HEK293 (cell line): ENCODE data around the gene RAB11A.

Source experiments
- GFI1B ChIP-seq: fragments of 450-650 bp; formaldehyde crosslinking; IDR thresholded peaks from 2 replicates; pipeline ENCODE4 v1.5.1; 2016; ENCODE audit warnings: missing biosample characterization, missing genetic modification characterization
- HOXA7 ChIP-seq: sonication (generic); formaldehyde crosslinking; IDR thresholded peaks from 2 replicates; pipeline ENCODE4 v1.8.1; 2022; ENCODE audit warnings: missing genetic modification reagents, borderline replicate concordance
- HOXD13 ChIP-seq: sonication (generic); formaldehyde crosslinking; IDR thresholded peaks from 2 replicates; pipeline ENCODE4 v1.8.0; 2022; ENCODE audit warnings: missing genetic modification reagents, borderline replicate concordance
- KLF1 ChIP-seq: fragments of 450-650 bp; formaldehyde crosslinking; IDR thresholded peaks from 2 replicates; pipeline ENCODE4 v1.5.1; 2016; ENCODE audit warnings: missing biosample characterization, missing genetic modification characterization
- KLF8 ChIP-seq: fragments of 450-650 bp; formaldehyde crosslinking; IDR thresholded peaks from 2 replicates; pipeline ENCODE4 v1.5.1; 2016; ENCODE audit warnings: missing biosample characterization, missing genetic modification characterization
- PRDM1 ChIP-seq: fragments of 450-650 bp; formaldehyde crosslinking; IDR thresholded peaks from 2 replicates; pipeline ENCODE4; 2016; ENCODE audit warnings: missing biosample characterization, missing genetic modification characterization
- SP3 ChIP-seq: fragments of 450-650 bp; formaldehyde crosslinking; IDR thresholded peaks from 2 replicates; pipeline ENCODE4 v1.5.1; 2016; ENCODE audit warnings: missing biosample characterization, missing genetic modification characterization
- TRIM28 ChIP-seq: IDR thresholded peaks from 2 replicates; pipeline ENCODE4 v1.6.1; 2011; ENCODE audit warnings: low read length, control low read depth, borderline replicate concordance
- YY2 ChIP-seq: fragments of 450-650 bp; formaldehyde crosslinking; IDR thresholded peaks from 2 replicates; pipeline ENCODE4 v1.5.1; 2016; ENCODE audit warnings: missing biosample characterization, missing genetic modification characterization
- ZEB2 ChIP-seq: fragments of 450-650 bp; formaldehyde crosslinking; IDR thresholded peaks from 2 replicates; pipeline ENCODE4 v1.5.1; 2016; ENCODE audit warnings: missing biosample characterization, missing genetic modification characterization
- ZNF10 ChIP-seq: fragments of 450-650 bp; formaldehyde crosslinking; IDR thresholded peaks from 2 replicates; pipeline ENCODE4 v1.5.1; 2017; ENCODE audit warnings: missing biosample characterization, missing genetic modification characterization
- ZNF112 ChIP-seq: fragments of 450-650 bp; formaldehyde crosslinking; IDR thresholded peaks from 2 replicates; pipeline ENCODE4 v1.5.0; 2017; ENCODE audit warnings: missing biosample characterization, missing genetic modification characterization
- ZNF140 ChIP-seq: fragments of 450-650 bp; formaldehyde crosslinking; IDR thresholded peaks from 2 replicates; pipeline ENCODE4 v1.5.1; 2016; ENCODE audit warnings: missing biosample characterization, missing genetic modification characterization
- ZNF146 ChIP-seq: fragments of 450-650 bp; formaldehyde crosslinking; IDR thresholded peaks from 2 replicates; pipeline ENCODE4 v1.5.1; 2016; ENCODE audit warnings: missing biosample characterization, missing genetic modification characterization
- ZNF169 ChIP-seq: fragments of 450-650 bp; formaldehyde crosslinking; IDR thresholded peaks from 2 replicates; pipeline ENCODE4 v1.5.1; 2016; ENCODE audit warnings: missing biosample characterization, missing genetic modification characterization
- ZNF23 ChIP-seq: fragments of 450-650 bp; formaldehyde crosslinking; IDR thresholded peaks from 2 replicates; pipeline ENCODE4 v1.5.1; 2016; ENCODE audit warnings: missing biosample characterization, missing genetic modification characterization, borderline replicate concordance
- ZNF24 ChIP-seq: fragments of 450-650 bp; formaldehyde crosslinking; IDR thresholded peaks from 2 replicates; pipeline ENCODE4 v1.5.1; 2016; ENCODE audit warnings: missing biosample characterization, missing genetic modification characterization
- ZNF248 ChIP-seq: fragments of 450-650 bp; formaldehyde crosslinking; IDR thresholded peaks from 2 replicates; pipeline ENCODE4 v1.5.1; 2017; ENCODE audit warnings: missing biosample characterization, missing genetic modification characterization
- ZNF292 ChIP-seq: fragments of 450-650 bp; formaldehyde crosslinking; IDR thresholded peaks from 2 replicates; pipeline ENCODE4 v1.5.1; 2016; ENCODE audit warnings: low read depth, missing biosample characterization, missing genetic modification characterization, borderline replicate concordance
- ZNF302 ChIP-seq: fragments of 450-650 bp; formaldehyde crosslinking; IDR thresholded peaks from 2 replicates; pipeline ENCODE4 v1.5.1; 2016; ENCODE audit warnings: missing biosample characterization, missing genetic modification characterization, low read depth
- ZNF350 ChIP-seq: fragments of 450-650 bp; formaldehyde crosslinking; IDR thresholded peaks from 2 replicates; pipeline ENCODE4 v1.5.0; 2017; ENCODE audit warnings: missing biosample characterization, mild to moderate bottlenecking, missing genetic modification characterization
- ZNF416 ChIP-seq: fragments of 450-650 bp; formaldehyde crosslinking; IDR thresholded peaks from 2 replicates; pipeline ENCODE4 v1.5.1; 2016; ENCODE audit warnings: missing biosample characterization, missing genetic modification characterization
- ZNF510 ChIP-seq: fragments of 450-650 bp; formaldehyde crosslinking; IDR thresholded peaks from 2 replicates; pipeline ENCODE4 v1.5.1; 2018; ENCODE audit warnings: mild to moderate bottlenecking, missing genetic modification characterization, missing biosample characterization; ENCODE audit not compliant: insufficient replicate concordance
- ZNF629 ChIP-seq: fragments of 450-650 bp; formaldehyde crosslinking; IDR thresholded peaks from 2 replicates; pipeline ENCODE4 v1.5.1; 2017; ENCODE audit warnings: missing biosample characterization, missing genetic modification characterization
- ZNF747 ChIP-seq: fragments of 450-650 bp; formaldehyde crosslinking; IDR thresholded peaks from 2 replicates; pipeline ENCODE4 v1.5.1; 2016; ENCODE audit warnings: missing biosample characterization, missing genetic modification characterization
- ZNF776 ChIP-seq: fragments of 450-650 bp; formaldehyde crosslinking; IDR thresholded peaks from 2 replicates; pipeline ENCODE4 v1.5.0; 2017; ENCODE audit warnings: missing biosample characterization, missing genetic modification characterization, borderline replicate concordance
- TF ChIP-seq, protein P1 (sequence below): fragments of 450-650 bp; formaldehyde crosslinking; IDR thresholded peaks from 2 replicates; pipeline ENCODE4 v1.5.1; 2016; ENCODE audit warnings: missing biosample characterization, missing genetic modification characterization
- TF ChIP-seq, protein P2 (sequence below): fragments of 450-650 bp; formaldehyde crosslinking; IDR thresholded peaks from 2 replicates; pipeline ENCODE4 v1.5.1; 2016; ENCODE audit warnings: missing biosample characterization, missing genetic modification characterization
- TF ChIP-seq, protein P3 (sequence below): fragments of 450-650 bp; formaldehyde crosslinking; IDR thresholded peaks from 2 replicates; pipeline ENCODE4 v1.5.1; 2017; ENCODE audit warnings: missing biosample characterization, missing genetic modification characterization
- TF ChIP-seq, protein P4 (sequence below): fragments of 450-650 bp; formaldehyde crosslinking; IDR thresholded peaks from 2 replicates; pipeline ENCODE4 v1.5.1; 2016; ENCODE audit warnings: missing biosample characterization, missing genetic modification characterization, low read depth

The RAB11A gene

DNA sequence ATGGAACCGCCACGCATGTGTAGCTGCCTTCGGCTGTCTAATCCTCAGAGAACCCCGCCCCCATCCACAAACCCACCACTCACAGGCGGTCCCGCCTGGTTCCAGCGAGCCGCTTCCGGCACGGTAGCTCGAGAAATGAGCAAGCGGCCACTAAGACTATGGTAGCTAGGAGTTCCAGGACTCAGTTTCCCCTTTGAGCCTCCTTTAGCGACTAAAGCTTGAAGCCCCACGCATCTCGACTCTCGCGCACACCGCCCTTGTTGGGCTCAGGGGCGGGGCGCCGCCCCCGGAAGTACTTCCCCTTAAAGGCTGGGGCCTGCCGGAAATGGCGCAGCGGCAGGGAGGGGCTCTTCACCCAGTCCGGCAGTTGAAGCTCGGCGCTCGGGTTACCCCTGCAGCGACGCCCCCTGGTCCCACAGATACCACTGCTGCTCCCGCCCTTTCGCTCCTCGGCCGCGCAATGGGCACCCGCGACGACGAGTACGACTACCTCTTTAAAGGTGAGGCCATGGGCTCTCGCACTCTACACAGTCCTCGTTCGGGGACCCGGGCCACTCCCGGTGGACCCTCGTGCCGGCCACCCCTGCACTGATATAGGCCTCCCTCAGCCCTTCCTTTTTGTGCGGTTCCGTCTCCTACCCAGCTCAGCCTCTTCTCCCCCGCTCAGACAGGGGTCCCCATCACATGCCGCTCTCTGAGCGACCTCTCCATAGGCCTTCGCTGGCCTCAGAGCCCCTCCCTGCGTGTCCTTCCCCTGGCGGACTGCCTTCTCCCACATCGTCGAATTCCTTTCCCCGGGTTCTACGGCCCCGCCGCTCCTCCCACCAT, at the start of gene RAB11A (continued):
- peak; percentile 97 for TF ChIP-seq KLF1 (tag by site-specific recombination)
- TF ChIP-seq ZNF24 (tag by site-specific recombination) = peak; percentile 76
- TF ChIP-seq, protein P1, sequence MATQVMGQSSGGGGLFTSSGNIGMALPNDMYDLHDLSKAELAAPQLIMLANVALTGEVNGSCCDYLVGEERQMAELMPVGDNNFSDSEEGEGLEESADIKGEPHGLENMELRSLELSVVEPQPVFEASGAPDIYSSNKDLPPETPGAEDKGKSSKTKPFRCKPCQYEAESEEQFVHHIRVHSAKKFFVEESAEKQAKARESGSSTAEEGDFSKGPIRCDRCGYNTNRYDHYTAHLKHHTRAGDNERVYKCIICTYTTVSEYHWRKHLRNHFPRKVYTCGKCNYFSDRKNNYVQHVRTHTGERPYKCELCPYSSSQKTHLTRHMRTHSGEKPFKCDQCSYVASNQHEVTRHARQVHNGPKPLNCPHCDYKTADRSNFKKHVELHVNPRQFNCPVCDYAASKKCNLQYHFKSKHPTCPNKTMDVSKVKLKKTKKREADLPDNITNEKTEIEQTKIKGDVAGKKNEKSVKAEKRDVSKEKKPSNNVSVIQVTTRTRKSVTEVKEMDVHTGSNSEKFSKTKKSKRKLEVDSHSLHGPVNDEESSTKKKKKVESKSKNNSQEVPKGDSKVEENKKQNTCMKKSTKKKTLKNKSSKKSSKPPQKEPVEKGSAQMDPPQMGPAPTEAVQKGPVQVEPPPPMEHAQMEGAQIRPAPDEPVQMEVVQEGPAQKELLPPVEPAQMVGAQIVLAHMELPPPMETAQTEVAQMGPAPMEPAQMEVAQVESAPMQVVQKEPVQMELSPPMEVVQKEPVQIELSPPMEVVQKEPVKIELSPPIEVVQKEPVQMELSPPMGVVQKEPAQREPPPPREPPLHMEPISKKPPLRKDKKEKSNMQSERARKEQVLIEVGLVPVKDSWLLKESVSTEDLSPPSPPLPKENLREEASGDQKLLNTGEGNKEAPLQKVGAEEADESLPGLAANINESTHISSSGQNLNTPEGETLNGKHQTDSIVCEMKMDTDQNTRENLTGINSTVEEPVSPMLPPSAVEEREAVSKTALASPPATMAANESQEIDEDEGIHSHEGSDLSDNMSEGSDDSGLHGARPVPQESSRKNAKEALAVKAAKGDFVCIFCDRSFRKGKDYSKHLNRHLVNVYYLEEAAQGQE (tag by site-specific recombination) = no peak
- TF ChIP-seq HOXA7 (CRISPR knock-in tag) = no peak
- no peak for TF ChIP-seq ZNF510 (tag by site-specific recombination)
- TF ChIP-seq, protein P2, sequence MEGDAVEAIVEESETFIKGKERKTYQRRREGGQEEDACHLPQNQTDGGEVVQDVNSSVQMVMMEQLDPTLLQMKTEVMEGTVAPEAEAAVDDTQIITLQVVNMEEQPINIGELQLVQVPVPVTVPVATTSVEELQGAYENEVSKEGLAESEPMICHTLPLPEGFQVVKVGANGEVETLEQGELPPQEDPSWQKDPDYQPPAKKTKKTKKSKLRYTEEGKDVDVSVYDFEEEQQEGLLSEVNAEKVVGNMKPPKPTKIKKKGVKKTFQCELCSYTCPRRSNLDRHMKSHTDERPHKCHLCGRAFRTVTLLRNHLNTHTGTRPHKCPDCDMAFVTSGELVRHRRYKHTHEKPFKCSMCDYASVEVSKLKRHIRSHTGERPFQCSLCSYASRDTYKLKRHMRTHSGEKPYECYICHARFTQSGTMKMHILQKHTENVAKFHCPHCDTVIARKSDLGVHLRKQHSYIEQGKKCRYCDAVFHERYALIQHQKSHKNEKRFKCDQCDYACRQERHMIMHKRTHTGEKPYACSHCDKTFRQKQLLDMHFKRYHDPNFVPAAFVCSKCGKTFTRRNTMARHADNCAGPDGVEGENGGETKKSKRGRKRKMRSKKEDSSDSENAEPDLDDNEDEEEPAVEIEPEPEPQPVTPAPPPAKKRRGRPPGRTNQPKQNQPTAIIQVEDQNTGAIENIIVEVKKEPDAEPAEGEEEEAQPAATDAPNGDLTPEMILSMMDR (tag by site-specific recombination) = peak; percentile 97
- TF ChIP-seq ZNF23 (tag by site-specific recombination) = no peak
- no peak for TF ChIP-seq ZNF112 (tag by site-specific recombination)
- TF ChIP-seq, protein P3, sequence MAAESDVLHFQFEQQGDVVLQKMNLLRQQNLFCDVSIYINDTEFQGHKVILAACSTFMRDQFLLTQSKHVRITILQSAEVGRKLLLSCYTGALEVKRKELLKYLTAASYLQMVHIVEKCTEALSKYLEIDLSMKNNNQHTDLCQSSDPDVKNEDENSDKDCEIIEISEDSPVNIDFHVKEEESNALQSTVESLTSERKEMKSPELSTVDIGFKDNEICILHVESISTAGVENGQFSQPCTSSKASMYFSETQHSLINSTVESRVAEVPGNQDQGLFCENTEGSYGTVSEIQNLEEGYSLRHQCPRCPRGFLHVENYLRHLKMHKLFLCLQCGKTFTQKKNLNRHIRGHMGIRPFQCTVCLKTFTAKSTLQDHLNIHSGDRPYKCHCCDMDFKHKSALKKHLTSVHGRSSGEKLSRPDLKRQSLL = 0 out of 2 replicates have a peak, but pooled peaks have one; percentile 3
- TF ChIP-seq ZNF140 (tag by site-specific recombination) = no peak
- TF ChIP-seq, protein P4, sequence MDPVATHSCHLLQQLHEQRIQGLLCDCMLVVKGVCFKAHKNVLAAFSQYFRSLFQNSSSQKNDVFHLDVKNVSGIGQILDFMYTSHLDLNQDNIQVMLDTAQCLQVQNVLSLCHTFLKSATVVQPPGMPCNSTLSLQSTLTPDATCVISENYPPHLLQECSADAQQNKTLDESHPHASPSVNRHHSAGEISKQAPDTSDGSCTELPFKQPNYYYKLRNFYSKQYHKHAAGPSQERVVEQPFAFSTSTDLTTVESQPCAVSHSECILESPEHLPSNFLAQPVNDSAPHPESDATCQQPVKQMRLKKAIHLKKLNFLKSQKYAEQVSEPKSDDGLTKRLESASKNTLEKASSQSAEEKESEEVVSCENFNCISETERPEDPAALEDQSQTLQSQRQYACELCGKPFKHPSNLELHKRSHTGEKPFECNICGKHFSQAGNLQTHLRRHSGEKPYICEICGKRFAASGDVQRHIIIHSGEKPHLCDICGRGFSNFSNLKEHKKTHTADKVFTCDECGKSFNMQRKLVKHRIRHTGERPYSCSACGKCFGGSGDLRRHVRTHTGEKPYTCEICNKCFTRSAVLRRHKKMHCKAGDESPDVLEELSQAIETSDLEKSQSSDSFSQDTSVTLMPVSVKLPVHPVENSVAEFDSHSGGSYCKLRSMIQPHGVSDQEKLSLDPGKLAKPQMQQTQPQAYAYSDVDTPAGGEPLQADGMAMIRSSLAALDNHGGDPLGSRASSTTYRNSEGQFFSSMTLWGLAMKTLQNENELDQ (tag by site-specific recombination) = no peak
- no peak; the same call in 1 of the 2 replicates for TF ChIP-seq ZNF747
- no peak for TF ChIP-seq ZNF169
- TF ChIP-seq ZNF248 (tag by site-specific recombination) = no peak
- peak; percentile 4; the same call in 1 of the 2 replicates for TF ChIP-seq PRDM1 (tag by site-specific recombination)
- no peak for TF ChIP-seq ZNF776 (tag by site-specific recombination)
- TF ChIP-seq HOXD13 (CRISPR knock-in tag) = no peak
- TF ChIP-seq ZNF302 (tag by site-specific recombination) = peak; percentile 40; the same call in 1 of the 2 replicates
- TF ChIP-seq ZNF629 (tag by site-specific recombination) = peak; percentile 87
- TF ChIP-seq KLF8 (tag by site-specific recombination) = peak; percentile 100
- peak; percentile 46; the same call in 1 of the 2 replicates for TF ChIP-seq ZNF146 (tag by site-specific recombination)
- TF ChIP-seq TRIM28 = peak; percentile 63; the same call in 1 of the 2 replicates
- TF ChIP-seq ZNF350 (tag by site-specific recombination) = no peak
- TF ChIP-seq ZNF416 = no peak
- peak; percentile 72 for TF ChIP-seq YY2
- TF ChIP-seq ZEB2 (tag by site-specific recombination) = peak; percentile 66
- TF ChIP-seq ZNF10 (tag by site-specific recombination) = peak; percentile 36
- TF ChIP-seq GFI1B (tag by site-specific recombination) = peak; percentile 42; the same call in 1 of the 2 replicates
- TF ChIP-seq ZNF292 (tag by site-specific recombination) = no peak
- peak; percentile 99 for TF ChIP-seq SP3
